A673 (cell line): ENCODE results near the gene FLT3.

ENCODE experiments used
- CTCF ChIP-seq: fragments of 300-800, 200-600 bp; sonication (generic); conservative IDR thresholded peaks from 2 replicates; pipeline ENCODE4 v1.5.1; 2017; ENCODE audit warnings: low read depth, mild to moderate bottlenecking, antibody characterized with exemption, low read length, moderate library complexity, mixed read lengths
- EZH2 ChIP-seq: fragments of 200-600 bp; sonication (generic); IDR thresholded peaks from 2 replicates; pipeline ENCODE4 v1.6.1; 2017; ENCODE audit warnings: borderline replicate concordance, low read depth, mild to moderate bottlenecking, mixed read lengths, antibody characterized with exemption, low read length; ENCODE audit not compliant: poor library complexity, severe bottlenecking

GRCh38 chr13:28047757-28048388, 52.5 kb downstream of the FLT3 start:
- TF ChIP-seq EZH2 (no peak), CTCF (no peak)
